ENCODE data around the gene SPOCK1.

Gene SPOCK1

GRCh38 chr5:137448868-137449267 is 50.3 kb downstream of the SPOCK1 start:
- H3K4me3 ChIP-seq (replicated peaks in 1 of 2; ENCODE audit: low read depth in 2 of 2, low read length in 2 of 2), result no peak overlapping the region
- no peak for TF ChIP-seq CTCF (IDR thresholded peaks at IDR 0.05; ENCODE audit: low read depth, low read length)
- DNase-seq (ENCODE audit: low read depth in 2 of 2), result no peak

GRCh38 chr5:137446615-137447014 is 52.5 kb downstream of the SPOCK1 start:
- TF ChIP-seq CTCF (IDR thresholded peaks at IDR 0.05; ENCODE audit: low read depth, low read length), result no peak
- DNase-seq (ENCODE audit: low read depth in 2 of 2), result peak in 1 of 2 donors; percentile 34

GRCh38 chr5:137446151-137446550 is 53.0 kb downstream of the SPOCK1 start:
- H3K4me3 ChIP-seq (replicated peaks in 1 of 2; ENCODE audit: low read depth in 2 of 2, low read length in 2 of 2), result no peak overlapping the region
- DNase-seq (ENCODE audit: low read depth in 2 of 2), result no peak
- no peak for TF ChIP-seq CTCF (IDR thresholded peaks at IDR 0.05; ENCODE audit: low read depth, low read length)

More at GRCh38 chr5:137446615-137447014, 52.5 kb downstream of the SPOCK1 start:
- no peak overlapping the region for H3K4me3 ChIP-seq (replicated peaks in 1 of 2; ENCODE audit: low read depth in 2 of 2, low read length in 2 of 2)

- H3K4me3 ChIP-seq (replicated peaks in 1 of 2; ENCODE audit: low read depth in 2 of 2, low read length in 2 of 2), result no peak overlapping the region
- no peak for DNase-seq (ENCODE audit: low read depth in 2 of 2)
- no peak for TF ChIP-seq CTCF (IDR thresholded peaks at IDR 0.05; ENCODE audit: low read depth, low read length)
Observed at GRCh38 chr5:137442660-137443059, 56.5 kb downstream of the SPOCK1 start.

GRCh38 chr5:137441476-137441875 is 57.6 kb downstream of the SPOCK1 start:
- TF ChIP-seq CTCF (IDR thresholded peaks at IDR 0.05; ENCODE audit: low read depth, low read length), result no peak
- no peak overlapping the region for H3K4me3 ChIP-seq (replicated peaks in 1 of 2; ENCODE audit: low read depth in 2 of 2, low read length in 2 of 2)
- no peak for DNase-seq (ENCODE audit: low read depth in 2 of 2)

GRCh38 chr5:137440795-137441194 is 58.3 kb downstream of the SPOCK1 start:
- no peak for TF ChIP-seq CTCF (IDR thresholded peaks at IDR 0.05; ENCODE audit: low read depth, low read length)
- no peak overlapping the region for H3K4me3 ChIP-seq (replicated peaks in 1 of 2; ENCODE audit: low read depth in 2 of 2, low read length in 2 of 2)
- no peak for DNase-seq (ENCODE audit: low read depth in 2 of 2)

- TF ChIP-seq CTCF (IDR thresholded peaks at IDR 0.05; ENCODE audit: low read depth, low read length), result no peak
- no peak overlapping the region for H3K4me3 ChIP-seq (replicated peaks in 1 of 2; ENCODE audit: low read depth in 2 of 2, low read length in 2 of 2)
- DNase-seq (ENCODE audit: low read depth in 2 of 2), result no peak
Observed at GRCh38 chr5:137439645-137440044, 59.5 kb downstream of the SPOCK1 start.

All from cardiac fibroblast (primary cell).